Stomach smooth muscle (tissue), 2 donors: ENCODE measurements around the gene E2F4.

Experiments used
- H3K27ac ChIP-seq: one replicate; pipeline ENCODE4 v1.7.0; 2013; ENCODE audit warnings: mild to moderate bottlenecking, low read length, inconsistent platforms
- H3K27me3 ChIP-seq, 2 donors: one replicate each; pipeline ENCODE4 v1.7.0; 2013; ENCODE audit warnings: low read length in 2 of 2; ENCODE audit not compliant: insufficient read depth in 2 of 2, control insufficient read depth in 1 of 2
- H3K36me3 ChIP-seq, 2 donors: one replicate each; pipeline ENCODE4 v1.7.0; 2013; ENCODE audit warnings: low read length in 2 of 2; ENCODE audit not compliant: control insufficient read depth in 2 of 2, insufficient read depth in 2 of 2
- H3K4me1 ChIP-seq: one replicate; pipeline ENCODE4 v1.7.0; 2013; ENCODE audit warnings: low read length; ENCODE audit not compliant: control insufficient read depth, insufficient read depth
- H3K4me3 ChIP-seq, 2 donors: one replicate each; pipeline ENCODE4 v1.7.0; 2013; ENCODE audit warnings: low read length in 2 of 2
- H3K9ac ChIP-seq, 2 donors: one replicate each; pipeline ENCODE4 v1.7.0; 2013; ENCODE audit warnings: low read length in 2 of 2, mild to moderate bottlenecking in 1 of 2
- H3K9me3 ChIP-seq, 2 donors: one replicate each; pipeline ENCODE4 v1.7.0; 2013; ENCODE audit warnings: low read length in 2 of 2; ENCODE audit not compliant: control insufficient read depth in 2 of 2
- donor health status: healthy.
- donor health status: Pancreatic carcinoma.

E2F4 gene

GRCh38 chr16:67150047-67150832, 41.7 kb upstream of the E2F4 start:
- Histone ChIP-seq H3K36me3 (peaks cover 15 to 30% of the 10 kb centered on the region in 2 donors), H3K27me3 (peaks cover 2 to 14% of the 10 kb centered on the region in 2 donors), H3K9ac (peak overlapping the region; percentile 59 to 76), H3K4me1 (peaks cover 20% of the 10 kb centered on the region), H3K9me3 (no peaks in the 10 kb centered on the region), H3K27ac (peak overlapping the region; percentile 81), H3K4me3 (peak overlapping the region; percentile 59 to 77)

- Histone ChIP-seq H3K27ac (peak within 1 kb of the TSS; percentile 81), H3K27me3 (peaks cover 2 to 17% of the 10 kb centered on the region in 2 donors), H3K9ac (peak within 1 kb of the TSS; percentile 59 to 76)
These were observed 41.0 kb upstream of the E2F4 start, which contains the start of gene B3GNT9 for GRCh38 chr16:67150833-67151396. TSS of gene B3GNT9 (minus strand) at chr16:67150998. CDS start at chr16:67150485, 513 bp downstream.

GRCh38 chr16:67151431-67152097, 40.4 kb upstream of the E2F4 start:
- peak overlapping the region; percentile 15 to 21 for H3K9ac ChIP-seq
- H3K27ac ChIP-seq: peak overlapping the region; percentile 81
- peak overlapping the region; percentile 59 to 77 for H3K4me3 ChIP-seq

More at GRCh38 chr16:67150833-67151396, 41.0 kb upstream of the E2F4 start, which contains the start of gene B3GNT9:
- Histone ChIP-seq H3K4me3 (peak within 1 kb of the TSS; percentile 59 to 77), H3K4me1 (peaks cover 26% of the 10 kb centered on the region), H3K9me3 (no peaks in the 10 kb centered on the region), H3K36me3 (peaks cover 13 to 24% of the 10 kb centered on the region in 2 donors)

GRCh38 chr16:67154578-67155294, 37.2 kb upstream of the E2F4 start:
- H3K4me3 ChIP-seq: peak overlapping the region in 1 of 2 donors; percentile 61
- H3K36me3 ChIP-seq: no peaks in the 10 kb centered on the region
- H3K4me1 ChIP-seq: peaks cover 36% of the 10 kb centered on the region
- no peak overlapping the region for H3K27ac ChIP-seq
- no peaks in the 10 kb centered on the region for H3K9me3 ChIP-seq
- H3K9ac ChIP-seq: no peak overlapping the region
- peaks cover 2 to 17% of the 10 kb centered on the region in 2 donors for H3K27me3 ChIP-seq

More at GRCh38 chr16:67151431-67152097, 40.4 kb upstream of the E2F4 start:
- peaks cover 8 to 18% of the 10 kb centered on the region in 2 donors for H3K36me3 ChIP-seq
- peaks cover 2 to 17% of the 10 kb centered on the region in 2 donors for H3K27me3 ChIP-seq
- no peaks in the 10 kb centered on the region for H3K9me3 ChIP-seq
- peaks cover 27% of the 10 kb centered on the region for H3K4me1 ChIP-seq

- Histone ChIP-seq H3K4me1 (peaks cover 42% of the 10 kb centered on the region), H3K36me3 (no peaks in the 10 kb centered on the region), H3K27ac (no peak overlapping the region), H3K27me3 (peaks cover 2 to 19% of the 10 kb centered on the region in 2 donors), H3K9me3 (no peaks in the 10 kb centered on the region), H3K9ac (no peak overlapping the region), H3K4me3 (peak overlapping the region in 1 of 2 donors; percentile 61)
These were observed 36.4 kb upstream of the E2F4 start for GRCh38 chr16:67155295-67156142.

- Histone ChIP-seq H3K36me3 (no peaks in the 10 kb centered on the region), H3K9ac (no peak overlapping the region), H3K4me3 (no peak overlapping the region), H3K27me3 (peaks cover 4 to 27% of the 10 kb centered on the region in 2 donors), H3K9me3 (no peaks in the 10 kb centered on the region), H3K27ac (no peak overlapping the region), H3K4me1 (peaks cover 40% of the 10 kb centered on the region)
These were observed 35.7 kb upstream of the E2F4 start for GRCh38 chr16:67156143-67156844.

- Histone ChIP-seq H3K4me1 (peaks cover 43% of the 10 kb centered on the region), H3K36me3 (no peaks in the 10 kb centered on the region), H3K9me3 (no peaks in the 10 kb centered on the region), H3K9ac (no peak overlapping the region), H3K4me3 (no peak overlapping the region), H3K27ac (no peak overlapping the region), H3K27me3 (peaks cover 7 to 34% of the 10 kb centered on the region in 2 donors)
These were observed 34.7 kb upstream of the E2F4 start for GRCh38 chr16:67157106-67157748.

- H3K27me3 ChIP-seq: peaks cover 10 to 41% of the 10 kb centered on the region in 2 donors
- no peaks in the 10 kb centered on the region for H3K9me3 ChIP-seq
- no peak overlapping the region for H3K27ac ChIP-seq
- peaks cover 51% of the 10 kb centered on the region for H3K4me1 ChIP-seq
- H3K36me3 ChIP-seq: no peaks in the 10 kb centered on the region
- no peak overlapping the region for H3K9ac ChIP-seq
- no peak overlapping the region for H3K4me3 ChIP-seq
These were observed 33.9 kb upstream of the E2F4 start for GRCh38 chr16:67157892-67158635.
